Measurements from ENCODE around the gene HBA1. TPM values are rescaled to one million over a fixed set of nuclear protein-coding genes. Genes with fewer than 3 reads are reported as not detected.

HBA1 gene
- total RNA-seq, 1 donor = not detected

DNA sequence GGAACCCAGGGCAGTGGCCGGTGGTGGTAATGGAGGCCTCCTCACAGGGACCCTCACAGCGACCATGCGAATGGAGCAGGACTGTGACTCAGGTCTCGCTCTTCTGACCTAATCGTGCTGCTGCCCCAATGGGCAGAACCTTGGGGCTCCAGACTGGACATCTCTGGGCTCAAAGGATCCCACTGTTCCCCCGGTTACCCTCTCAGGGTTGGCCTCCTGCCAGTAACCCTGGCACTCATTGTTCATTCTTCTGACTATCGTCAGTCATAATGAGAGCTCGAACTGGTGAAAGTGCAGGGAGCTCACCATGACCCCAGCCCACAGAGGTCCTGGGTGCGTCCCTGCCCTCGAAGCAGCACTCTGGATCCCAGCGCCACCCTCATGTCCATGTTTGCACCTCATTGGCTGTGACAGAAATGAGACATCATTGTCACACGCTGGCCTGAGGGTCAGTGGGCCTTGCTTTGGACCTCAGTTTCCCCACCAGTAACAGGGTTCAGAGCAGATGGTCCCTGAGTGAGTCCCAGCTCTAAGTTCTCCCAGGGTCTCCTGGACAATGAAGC is 34.0 kb upstream of the HBA1 start:
- DNase-seq (ENCODE audit: low read depth) = no peak
- TF ChIP-seq, protein P1, sequence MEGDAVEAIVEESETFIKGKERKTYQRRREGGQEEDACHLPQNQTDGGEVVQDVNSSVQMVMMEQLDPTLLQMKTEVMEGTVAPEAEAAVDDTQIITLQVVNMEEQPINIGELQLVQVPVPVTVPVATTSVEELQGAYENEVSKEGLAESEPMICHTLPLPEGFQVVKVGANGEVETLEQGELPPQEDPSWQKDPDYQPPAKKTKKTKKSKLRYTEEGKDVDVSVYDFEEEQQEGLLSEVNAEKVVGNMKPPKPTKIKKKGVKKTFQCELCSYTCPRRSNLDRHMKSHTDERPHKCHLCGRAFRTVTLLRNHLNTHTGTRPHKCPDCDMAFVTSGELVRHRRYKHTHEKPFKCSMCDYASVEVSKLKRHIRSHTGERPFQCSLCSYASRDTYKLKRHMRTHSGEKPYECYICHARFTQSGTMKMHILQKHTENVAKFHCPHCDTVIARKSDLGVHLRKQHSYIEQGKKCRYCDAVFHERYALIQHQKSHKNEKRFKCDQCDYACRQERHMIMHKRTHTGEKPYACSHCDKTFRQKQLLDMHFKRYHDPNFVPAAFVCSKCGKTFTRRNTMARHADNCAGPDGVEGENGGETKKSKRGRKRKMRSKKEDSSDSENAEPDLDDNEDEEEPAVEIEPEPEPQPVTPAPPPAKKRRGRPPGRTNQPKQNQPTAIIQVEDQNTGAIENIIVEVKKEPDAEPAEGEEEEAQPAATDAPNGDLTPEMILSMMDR (IDR thresholded peaks at IDR 0.05; ENCODE audit: insufficient read depth, low read length) = no peak
- H3K4me3 ChIP-seq (ENCODE audit: low read depth, low read length) = no peak overlapping the region

DNA sequence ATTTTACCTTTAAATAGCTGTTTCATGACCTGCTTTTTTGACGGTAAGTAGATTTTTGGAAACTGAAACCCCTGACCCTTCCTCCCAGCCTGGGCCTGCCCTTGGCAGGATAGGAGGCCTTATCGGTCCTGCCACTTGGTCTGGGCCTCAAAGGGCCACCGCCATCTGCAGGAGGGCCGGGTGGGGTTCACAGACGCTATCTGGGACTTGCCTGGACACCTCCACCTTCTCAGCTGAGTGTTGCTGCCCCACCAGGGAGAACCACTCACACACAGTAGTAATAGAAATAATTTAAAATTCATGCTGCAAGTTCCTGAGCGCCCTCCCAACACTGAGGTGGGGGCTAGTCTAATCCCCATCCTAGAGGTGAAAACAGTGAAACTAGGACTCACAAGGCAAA is 33.4 kb upstream of the HBA1 start:
- TF ChIP-seq, protein P1 (IDR thresholded peaks at IDR 0.05; ENCODE audit: insufficient read depth, low read length) = no peak
- no peak for DNase-seq (ENCODE audit: low read depth)
- H3K4me3 ChIP-seq (ENCODE audit: low read depth, low read length) = no peak overlapping the region

DNA sequence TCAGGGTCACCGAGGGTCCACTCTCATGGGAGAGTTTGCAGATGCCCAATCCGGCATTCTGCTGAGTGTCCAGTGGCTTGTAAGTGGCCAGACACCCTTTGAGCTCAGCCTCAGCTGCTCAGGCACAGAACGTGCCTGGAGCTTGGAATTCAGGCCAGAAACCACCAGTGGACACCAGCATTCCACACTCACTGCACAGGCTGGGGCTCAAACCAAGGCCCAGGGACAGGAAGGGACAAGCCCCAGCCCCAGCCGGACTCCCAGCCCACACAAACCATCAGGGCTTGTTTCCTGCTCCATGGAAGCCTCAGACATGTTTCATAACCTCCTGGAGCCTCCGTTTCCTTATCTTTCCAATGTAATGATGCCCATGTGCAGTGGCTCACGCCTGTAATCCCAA is 33.0 kb upstream of the HBA1 start:
- DNase-seq (ENCODE audit: low read depth) = peak; percentile 3
- H3K4me3 ChIP-seq (ENCODE audit: low read depth, low read length) = no peak overlapping the region
- TF ChIP-seq, protein P1 (IDR thresholded peaks at IDR 0.05; ENCODE audit: insufficient read depth, low read length) = no peak

DNA sequence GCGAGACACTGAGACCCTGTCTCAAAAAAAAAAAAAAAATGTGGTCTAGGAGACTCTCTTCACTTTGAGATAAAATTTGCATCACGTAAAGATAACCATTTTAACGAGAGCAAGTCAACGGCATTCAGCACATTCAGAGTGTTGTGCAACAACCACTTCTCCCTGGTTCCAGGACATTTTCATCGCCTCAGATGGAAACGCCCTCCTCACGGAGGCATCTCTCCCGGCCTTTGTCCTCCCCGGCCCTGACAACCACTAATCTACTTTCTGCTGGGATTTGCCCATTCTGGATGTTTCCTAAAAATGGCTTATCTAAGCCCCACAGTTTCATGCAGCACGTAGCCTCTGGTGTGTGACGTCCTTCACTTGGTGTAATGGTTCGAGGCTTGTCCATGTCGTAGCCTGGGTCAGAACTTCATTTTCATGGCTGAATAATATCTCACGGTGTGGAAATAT is 31.7 kb upstream of the HBA1 start:
- DNase-seq (ENCODE audit: low read depth) = no peak
- H3K4me3 ChIP-seq (ENCODE audit: low read depth, low read length) = no peak overlapping the region
- TF ChIP-seq, protein P1 (IDR thresholded peaks at IDR 0.05; ENCODE audit: insufficient read depth, low read length) = no peak

DNA sequence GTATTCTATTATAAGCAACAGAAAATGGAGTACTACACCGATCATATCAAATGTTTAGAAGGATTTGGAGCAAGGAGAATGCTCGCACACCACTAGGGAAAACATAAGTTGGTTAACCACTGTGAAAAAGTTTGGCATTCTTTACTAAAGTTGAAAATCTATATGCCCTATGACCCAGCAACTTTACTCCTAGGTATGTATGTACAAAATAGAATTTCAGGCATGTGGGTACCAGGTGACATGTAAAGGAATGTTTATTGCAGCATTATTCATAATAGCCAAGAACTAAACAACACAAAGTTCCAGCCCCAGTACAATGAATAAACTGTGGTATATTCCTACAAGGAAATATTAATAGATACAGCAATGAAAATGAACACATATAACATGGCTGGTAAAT is 29.8 kb upstream of the HBA1 start:
- no peak overlapping the region for H3K4me3 ChIP-seq (ENCODE audit: low read depth, low read length)
- TF ChIP-seq, protein P1 (IDR thresholded peaks at IDR 0.05; ENCODE audit: insufficient read depth, low read length) = no peak
- no peak for DNase-seq (ENCODE audit: low read depth)

DNA sequence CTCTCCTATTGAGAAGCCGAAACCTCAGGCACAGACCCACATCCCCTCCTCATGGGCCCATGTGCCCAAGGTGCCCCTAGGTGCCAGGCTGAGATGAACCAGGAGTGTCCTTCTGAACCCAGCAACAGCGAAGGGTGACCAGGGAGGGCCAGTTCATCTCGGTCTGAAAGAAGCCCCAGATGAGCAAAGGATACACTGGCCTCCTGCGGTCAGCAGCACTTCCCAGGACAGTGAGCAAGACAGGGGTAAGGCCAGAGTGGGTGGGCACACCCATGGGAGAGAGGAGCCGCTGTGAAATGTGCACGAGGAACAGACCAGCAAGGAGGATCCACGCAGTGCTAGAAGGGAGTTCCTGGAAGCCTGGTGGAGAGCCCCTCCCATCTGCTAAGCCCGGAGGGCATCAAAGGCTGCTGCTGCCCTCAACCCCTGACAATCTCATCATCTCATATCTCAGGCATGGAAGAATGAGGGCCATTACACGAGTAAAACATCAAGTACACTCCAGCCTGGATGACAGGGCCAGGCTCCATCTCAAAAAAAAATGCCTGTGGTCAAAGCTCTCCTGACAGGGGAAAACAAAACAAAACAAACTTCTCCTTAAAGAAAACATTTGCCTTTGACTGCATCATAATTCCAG is 27.3 kb upstream of the HBA1 start:
- TF ChIP-seq, protein P1 (IDR thresholded peaks at IDR 0.05; ENCODE audit: insufficient read depth, low read length) = no peak
- H3K4me3 ChIP-seq (ENCODE audit: low read depth, low read length) = no peak overlapping the region
- peak; percentile 27 for DNase-seq (ENCODE audit: low read depth)

All from fibroblast of the aortic adventitia (primary cell).